RWPE1 (cell line): ENCODE data around the gene VARS1.

Experiments used
- CTCF ChIA-PET: fragments of 350-600 bp; sonication (Branson Sonifier 250); formaldehyde crosslinking; extraction: SDS; loops from one replicate; lab custom pipeline; 2021; lab: Yijun Ruan, JAX
- POLR2A ChIA-PET: fragments of 400-600 bp; formaldehyde crosslinking; extraction: SDS; loops from one replicate; lab custom pipeline; 2020; ENCODE audit warnings: antibody characterized with exemption; ENCODE audit not compliant: low non-redundant PET; lab: Yijun Ruan, JAX
- DNase-seq: peaks from one replicate; pipeline ENCODE4 v3.0.0; 2012; ENCODE audit warnings: low spot score
- H3K27ac ChIP-seq: fragments of 450-650 bp; 2 replicates; pipeline ENCODE4 v1.5.1; 2017
- TF ChIP-seq, protein P1 (sequence below): fragments of 450-650 bp; conservative IDR thresholded peaks from 2 replicates; pipeline ENCODE4 v1.5.1; 2017; ENCODE audit warnings: low read depth, mild to moderate bottlenecking

VARS1 gene

DNA sequence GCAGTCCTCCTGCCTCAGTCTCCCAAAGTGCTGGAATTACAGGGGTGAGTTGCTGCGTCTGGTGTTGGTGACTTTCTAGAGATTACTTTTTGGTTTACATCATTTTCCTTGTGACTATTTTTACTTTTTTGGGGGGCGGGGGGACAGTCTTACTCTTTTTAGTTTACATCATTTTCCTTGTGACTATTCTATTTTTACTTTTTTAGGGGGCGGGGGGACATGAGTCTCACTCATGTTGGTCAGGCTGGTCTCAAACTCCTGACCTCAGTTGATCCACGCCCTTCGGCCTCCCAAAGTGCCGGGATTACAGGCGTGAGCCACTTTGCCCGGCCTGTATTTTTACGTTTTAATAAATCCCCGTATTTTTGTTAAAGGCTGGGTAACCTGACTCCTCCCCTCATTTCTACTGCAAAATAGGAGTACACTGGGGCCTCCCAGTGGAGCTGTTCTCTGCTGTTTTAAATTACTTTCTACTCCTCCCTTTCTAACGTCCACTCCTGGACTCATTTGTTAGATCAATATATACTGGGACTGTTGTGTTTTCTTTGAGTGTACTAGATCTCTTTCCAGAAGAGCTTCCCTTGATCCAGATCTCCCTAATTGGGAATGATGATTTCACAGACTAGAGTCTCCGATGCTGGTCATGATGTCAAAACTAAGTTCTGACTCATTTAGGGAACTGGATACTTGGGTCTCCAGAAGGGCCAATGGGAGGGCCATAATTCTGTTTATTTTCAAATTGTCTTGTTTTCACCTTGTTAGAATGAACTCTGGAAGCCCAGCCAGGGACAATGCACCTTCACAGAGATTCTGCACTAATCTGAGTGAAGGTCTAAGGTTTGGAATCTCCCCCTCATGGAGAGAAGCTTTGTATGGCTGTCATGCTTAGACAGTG is 41.2 kb upstream of the VARS1 start:
- POLR2A ChIA-PET = interaction anchor here (0.6 to 1.1 kb wide), 3 partner anchors 15 to 51 kb away, joined by 3 to 6 read pairs (median 5); partner anchors contain the start of gene HSPA1L
- no peak for DNase-seq

DNA sequence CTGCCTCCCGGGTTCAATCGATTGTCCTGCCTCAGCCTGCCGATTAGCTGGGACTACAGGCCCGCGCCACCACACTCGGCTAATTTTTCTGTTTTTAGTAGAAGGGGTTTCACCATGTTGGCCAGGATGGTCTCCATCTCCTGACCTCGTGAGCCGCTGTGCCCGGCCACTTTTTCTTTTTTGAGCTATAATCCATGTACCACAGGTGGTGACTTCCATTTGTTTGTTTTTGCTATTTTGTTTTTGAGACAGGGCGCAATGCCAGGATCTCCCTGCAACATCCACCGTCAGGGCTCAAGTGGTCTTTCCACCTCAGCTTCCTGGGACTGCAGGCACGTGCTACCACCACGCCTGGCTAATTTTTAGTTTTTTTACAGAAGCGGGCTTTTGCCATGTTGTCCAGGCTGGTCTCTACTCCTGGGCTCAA is 40.5 kb upstream of the VARS1 start:
- POLR2A ChIA-PET = interaction anchor here (0.6 to 1.1 kb wide), 2 partner anchors 15 to 21 kb away, joined by 3 to 5 read pairs; partner anchors contain the start of gene HSPA1L
- TF ChIP-seq, protein P1, sequence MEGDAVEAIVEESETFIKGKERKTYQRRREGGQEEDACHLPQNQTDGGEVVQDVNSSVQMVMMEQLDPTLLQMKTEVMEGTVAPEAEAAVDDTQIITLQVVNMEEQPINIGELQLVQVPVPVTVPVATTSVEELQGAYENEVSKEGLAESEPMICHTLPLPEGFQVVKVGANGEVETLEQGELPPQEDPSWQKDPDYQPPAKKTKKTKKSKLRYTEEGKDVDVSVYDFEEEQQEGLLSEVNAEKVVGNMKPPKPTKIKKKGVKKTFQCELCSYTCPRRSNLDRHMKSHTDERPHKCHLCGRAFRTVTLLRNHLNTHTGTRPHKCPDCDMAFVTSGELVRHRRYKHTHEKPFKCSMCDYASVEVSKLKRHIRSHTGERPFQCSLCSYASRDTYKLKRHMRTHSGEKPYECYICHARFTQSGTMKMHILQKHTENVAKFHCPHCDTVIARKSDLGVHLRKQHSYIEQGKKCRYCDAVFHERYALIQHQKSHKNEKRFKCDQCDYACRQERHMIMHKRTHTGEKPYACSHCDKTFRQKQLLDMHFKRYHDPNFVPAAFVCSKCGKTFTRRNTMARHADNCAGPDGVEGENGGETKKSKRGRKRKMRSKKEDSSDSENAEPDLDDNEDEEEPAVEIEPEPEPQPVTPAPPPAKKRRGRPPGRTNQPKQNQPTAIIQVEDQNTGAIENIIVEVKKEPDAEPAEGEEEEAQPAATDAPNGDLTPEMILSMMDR = no peak
- H3K27ac ChIP-seq = peak overlapping the region; percentile 97
- CTCF ChIA-PET = interaction anchor here (0.6 kb wide), 2 partner anchors 16 to 35 kb away, joined by 3 to 6 read pairs; no protein-coding TSS in a partner anchor
- DNase-seq = no peak

More for the DNA sequence above, 41.2 kb upstream of the VARS1 start:
- CTCF ChIA-PET = interaction anchor here (1.1 kb wide), 1 partner anchor 41 kb away, joined by 4 read pairs; no protein-coding TSS in a partner anchor
- H3K27ac ChIP-seq = peak overlapping the region; percentile 97
- TF ChIP-seq, protein P1 = no peak

DNA sequence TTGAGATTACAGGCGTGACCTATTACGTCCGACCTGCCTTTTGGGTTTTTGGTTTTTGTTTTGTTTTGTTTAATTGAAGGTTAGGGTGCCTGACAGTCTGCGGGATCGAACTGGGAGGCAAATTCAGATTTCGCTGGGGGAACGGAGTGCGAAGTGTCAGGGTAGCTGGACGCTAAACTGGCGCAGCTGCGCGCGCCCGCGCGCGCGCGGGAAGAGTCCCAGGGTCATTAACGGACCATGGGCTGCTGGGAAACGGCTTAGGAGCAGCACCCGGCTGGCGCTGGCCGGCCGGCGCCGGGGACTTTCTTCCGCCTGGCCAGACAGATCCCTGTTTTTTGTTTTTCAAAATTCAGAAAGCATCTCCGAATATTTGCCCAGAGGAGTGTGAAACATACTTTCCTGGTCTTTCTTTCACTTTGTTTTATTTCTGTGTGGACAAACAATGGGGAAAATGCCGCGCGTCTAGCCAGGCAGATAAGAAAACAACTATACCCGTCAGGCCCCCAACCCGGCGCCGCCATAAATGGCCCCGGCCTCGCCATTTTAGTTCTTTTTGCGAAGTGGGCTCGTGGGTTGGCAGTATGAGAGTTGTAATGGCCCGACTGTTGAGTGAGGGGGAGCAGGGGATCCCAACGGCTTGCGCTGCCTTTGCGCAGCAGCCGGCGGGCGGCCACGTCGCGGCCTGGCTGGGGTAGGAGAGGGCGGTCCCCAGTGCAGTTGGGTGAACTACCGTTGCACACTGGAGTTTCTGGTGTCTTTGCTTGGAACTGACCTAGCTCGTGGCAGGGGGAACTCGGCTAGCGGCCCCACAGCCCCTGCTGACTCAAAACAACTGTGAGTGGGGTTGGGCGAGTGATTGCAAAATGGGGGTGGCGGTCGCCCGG is 39.1 kb upstream of the VARS1 start:
- ChIA-PET CTCF (interaction anchor here (0.8 kb wide), 1 partner anchor 99 kb away, joined by 3 read pairs; no protein-coding TSS in a partner anchor), POLR2A (interaction anchor here (0.6 to 1.0 kb wide), 3 partner anchors 11 to 149 kb away, joined by 3 to 4 read pairs (median 3); no protein-coding TSS in a partner anchor)
- TF ChIP-seq, protein P1 = no peak
- H3K27ac ChIP-seq = peak overlapping the region; percentile 97
- DNase-seq = peak; percentile 83

DNA sequence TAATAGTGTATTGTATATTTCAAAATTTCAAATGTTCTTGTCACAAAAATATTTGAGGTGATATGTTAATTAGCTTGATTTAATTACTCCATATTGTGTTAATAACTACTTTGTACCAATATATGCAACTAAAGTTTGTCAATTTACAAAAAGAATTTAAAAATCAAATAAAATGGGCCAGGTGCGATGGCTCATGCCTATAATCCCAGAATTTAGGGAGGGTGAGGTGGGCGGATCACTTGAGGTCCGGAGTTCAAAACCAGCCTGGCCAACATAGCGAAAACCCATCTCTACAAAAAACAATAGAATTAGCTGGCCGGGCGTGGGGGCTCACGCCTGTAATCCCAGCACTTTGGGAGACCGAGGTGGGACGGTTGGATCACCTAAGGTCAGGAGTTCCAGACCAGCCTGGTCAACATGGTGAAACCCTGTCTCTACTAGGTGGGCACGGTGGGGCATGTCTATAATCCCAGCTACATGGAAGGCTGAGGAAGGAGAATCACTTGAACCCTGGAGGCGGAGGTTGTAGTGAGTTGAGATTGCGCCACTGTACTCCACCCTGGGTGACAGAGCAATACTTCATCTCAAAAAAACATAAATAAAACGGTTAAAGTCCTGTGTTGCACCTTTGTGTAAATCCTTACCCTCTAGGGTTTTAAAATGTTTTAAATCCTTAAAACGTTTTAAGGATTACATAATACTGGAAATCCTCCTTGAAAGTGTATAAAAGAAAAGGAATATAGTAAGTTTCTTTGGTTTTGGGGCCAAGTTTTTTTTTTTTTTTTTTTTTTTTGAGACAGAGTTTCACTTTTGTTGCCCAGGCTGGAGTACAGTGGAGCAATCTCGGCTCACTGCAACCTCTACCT is 36.0 kb upstream of the VARS1 start:
- ChIA-PET POLR2A (interaction anchor here (0.6 to 1.2 kb wide), 7 partner anchors 13 to 129 kb away, joined by 3 to 7 read pairs (median 4); partner anchors contain the start of gene NEU1), CTCF (interaction anchor here (0.6 to 2.0 kb wide), 3 partner anchors 14 to 240 kb away, joined by 3 to 11 read pairs (median 7); no protein-coding TSS in a partner anchor)
- peak overlapping the region; percentile 97 for H3K27ac ChIP-seq
- DNase-seq = no peak
- TF ChIP-seq, protein P1 = no peak

DNA sequence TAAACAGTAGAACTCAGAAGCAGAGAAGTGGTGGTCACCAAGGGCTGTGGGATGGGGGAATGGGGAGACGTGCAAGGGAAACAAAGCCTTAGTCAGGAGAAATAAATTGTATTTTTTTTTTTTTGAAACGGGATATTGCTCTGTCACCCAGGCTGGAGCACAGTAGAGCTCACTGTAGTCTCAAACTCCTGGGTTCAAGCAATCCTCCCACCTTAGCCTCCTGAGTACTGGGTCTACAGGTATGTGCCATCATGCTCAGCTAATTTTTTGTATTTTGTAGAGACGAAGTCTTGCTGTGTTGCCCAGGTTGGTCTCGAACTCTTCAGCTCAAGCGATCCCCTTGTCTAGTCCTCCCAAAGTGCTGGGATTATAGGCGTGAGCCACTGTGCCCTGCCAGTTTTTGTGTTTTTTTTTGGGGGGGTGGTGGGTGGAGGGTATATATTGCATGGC is 35.4 kb upstream of the VARS1 start:
- ChIA-PET POLR2A (interaction anchor here (0.6 to 1.2 kb wide), 5 partner anchors 12 to 129 kb away, joined by 3 to 4 read pairs (median 4); no protein-coding TSS in a partner anchor), CTCF (interaction anchor here (0.6 to 2.0 kb wide), 6 partner anchors 13 to 148 kb away, joined by 3 to 11 read pairs (median 4); no protein-coding TSS in a partner anchor)
- no peak for DNase-seq
- H3K27ac ChIP-seq = peak overlapping the region; percentile 97
- TF ChIP-seq, protein P1 = no peak
